Activated CD8-positive, alpha-beta memory T cell treated with anti-CD3 and anti-CD28 coated beads, Interleukin-2, amount 50 U/mL, for 4 hours (primary cell): Measurements from ENCODE around the gene OR4D1.
"Not testable (repeated sequence)": the region's sequence is repeated elsewhere in the genome, so short reads cannot be mapped to it uniquely, and the experiment has no call there.

ENCODE experiments used
- DNase-seq: peaks from one replicate; pipeline ENCODE4 v3.0.0-alpha.2; 2020

Gene OR4D1

DNA sequence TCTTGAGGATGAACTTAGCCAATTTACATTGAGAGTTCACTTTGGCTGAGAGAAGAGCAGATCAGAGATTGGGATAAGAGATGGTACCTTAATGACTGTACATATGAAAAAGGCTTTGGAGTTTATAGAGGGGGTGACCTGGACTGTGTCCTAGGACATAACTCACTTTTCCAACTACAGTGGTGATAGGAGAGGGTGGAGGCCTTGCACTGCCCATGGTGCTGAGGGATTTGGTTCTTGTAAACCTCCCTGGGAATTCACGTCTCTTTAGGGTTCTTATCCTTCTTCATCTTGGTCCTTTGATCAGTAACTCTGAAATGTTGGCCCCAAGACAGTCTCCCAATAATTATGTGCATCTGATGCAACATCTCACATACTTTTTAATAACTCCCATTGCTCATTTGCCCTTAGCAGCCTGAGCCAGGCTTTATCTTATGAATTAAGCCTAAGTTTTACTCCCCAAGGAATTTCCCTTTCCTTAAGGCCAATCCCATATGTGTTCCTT, at the start of gene OR4D1:
TSS of gene OR4D1 (plus strand) at position 455 of the 505 bp plus-strand sequence. CDS start 6,770 bp downstream, outside the sequence.
- DNase-seq, result no peak

DNA sequence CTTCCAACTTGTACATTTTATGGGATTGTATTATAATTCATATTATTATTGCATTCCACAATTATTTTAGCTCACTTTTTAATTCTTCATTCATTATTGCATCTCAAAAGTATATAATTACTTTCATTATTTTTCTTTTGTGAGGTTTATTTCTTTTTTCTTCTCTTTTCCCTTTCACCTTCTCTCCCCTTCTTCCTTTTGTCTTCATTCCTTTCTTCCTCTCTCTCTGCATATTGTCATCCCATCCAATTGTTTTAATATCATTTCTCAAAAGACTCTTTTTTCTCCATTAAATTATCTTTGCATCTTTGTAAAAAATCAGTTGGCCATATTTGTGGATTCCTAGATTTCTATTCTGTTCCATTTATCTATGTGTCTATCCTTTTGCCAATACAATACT, 47.7 kb upstream of the OR4D1 start:
- no peak for DNase-seq

DNA sequence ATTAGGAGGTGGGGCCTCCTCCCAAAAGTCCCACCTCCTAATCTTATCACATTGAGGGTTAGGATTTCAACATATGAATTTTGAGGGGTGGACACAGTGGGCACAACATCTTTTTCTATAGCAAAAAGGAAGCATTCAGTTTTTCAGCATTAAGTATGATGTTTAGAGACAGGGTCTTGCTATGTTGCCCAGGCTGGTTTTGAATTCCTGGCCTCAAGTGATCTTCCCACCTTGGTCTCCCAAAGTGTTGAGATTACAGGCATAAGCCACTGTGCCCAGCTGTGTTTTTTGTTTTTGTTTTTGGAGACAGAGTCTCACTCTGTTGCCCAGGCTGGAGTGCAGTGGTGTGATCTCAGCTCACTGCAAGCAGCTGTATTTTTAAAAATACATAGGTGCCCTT, 46.3 kb upstream of the OR4D1 start:
- not testable (repeated sequence) for DNase-seq

GRCh38 chr17:58105093-58105492, 43.1 kb upstream of the OR4D1 start:
- DNase-seq, result no peak

GRCh38 chr17:58107306-58107705, 40.9 kb upstream of the OR4D1 start:
- DNase-seq, result no peak

- no peak for DNase-seq
Measured at GRCh38 chr17:58109197-58109596, 39.0 kb upstream of the OR4D1 start.

GRCh38 chr17:58110012-58110411, 38.2 kb upstream of the OR4D1 start:
- DNase-seq, result no peak

GRCh38 chr17:58111676-58112075, 36.5 kb upstream of the OR4D1 start:
- DNase-seq, result no peak

DNA sequence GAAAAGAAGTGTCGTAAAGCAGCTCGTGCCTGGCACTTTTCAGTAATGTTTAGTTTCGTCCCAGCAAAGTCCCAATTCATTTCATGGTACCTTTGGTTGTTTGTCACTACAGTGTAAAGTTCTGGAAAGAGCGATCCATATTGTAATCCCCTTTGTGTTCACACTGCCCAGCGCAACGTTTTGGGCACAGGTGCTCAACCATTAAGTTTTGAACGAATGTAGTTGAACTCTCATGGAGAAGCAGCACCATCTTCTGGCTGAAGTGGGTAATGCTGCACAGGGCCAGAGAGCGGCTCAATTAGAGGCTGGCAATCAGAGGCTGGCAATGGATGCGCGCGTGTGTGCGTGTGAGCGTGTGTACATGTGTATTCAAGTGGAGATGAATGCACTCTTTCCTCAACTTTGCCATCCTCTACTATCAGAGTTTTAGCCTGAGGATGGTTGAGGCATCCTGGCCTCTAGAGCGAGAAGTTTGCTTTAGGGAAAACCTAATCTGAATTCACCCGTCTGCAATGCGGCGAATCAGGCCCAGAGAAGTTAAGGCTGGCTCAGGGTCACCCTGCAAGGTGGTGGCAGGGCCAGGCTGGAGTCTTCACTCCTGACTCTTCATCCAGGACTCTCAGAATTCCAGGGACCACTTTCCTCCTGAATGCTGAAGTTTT, 35.1 kb upstream of the OR4D1 start:
- peak; percentile 86 for DNase-seq

GRCh38 chr17:58113947-58114346, 34.2 kb upstream of the OR4D1 start:
- DNase-seq, result no peak

- no peak for DNase-seq
Measured at GRCh38 chr17:58117382-58117781, 30.8 kb upstream of the OR4D1 start.

- no peak for DNase-seq
Measured at GRCh38 chr17:58119491-58119890, 28.7 kb upstream of the OR4D1 start.

DNA sequence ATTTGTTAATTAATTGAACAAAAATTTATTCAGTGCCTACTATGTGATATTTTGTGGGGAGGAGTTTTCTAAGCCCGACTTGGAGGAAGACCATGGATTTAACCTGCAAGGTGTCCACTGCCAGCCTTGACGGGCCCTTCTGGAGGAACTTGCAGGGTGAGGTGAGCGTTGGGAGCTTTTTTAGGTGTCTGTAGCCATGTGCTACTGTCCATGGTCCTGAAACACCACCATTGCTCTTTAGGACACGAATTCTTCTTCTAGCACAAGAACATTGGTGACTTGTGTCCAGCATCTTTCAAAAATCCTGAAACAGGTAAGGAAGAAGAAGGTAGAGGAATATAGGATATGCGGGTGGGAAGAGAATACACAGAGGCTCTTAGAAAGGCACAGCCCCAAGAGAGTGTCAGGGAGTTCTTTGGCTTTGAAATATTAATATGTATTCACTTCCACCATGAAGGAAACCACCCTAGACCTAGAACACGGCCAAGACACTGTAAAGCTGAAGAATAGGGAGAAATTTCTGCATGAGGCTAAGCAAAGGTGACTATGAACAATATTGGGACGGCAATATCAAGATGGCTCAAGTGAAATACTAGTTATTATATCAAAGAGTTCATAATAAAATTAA, 27.9 kb upstream of the OR4D1 start:
- peak; percentile 26 for DNase-seq

- DNase-seq, result peak; percentile 21
Measured at GRCh38 chr17:58121925-58122324, 26.3 kb upstream of the OR4D1 start.

DNA sequence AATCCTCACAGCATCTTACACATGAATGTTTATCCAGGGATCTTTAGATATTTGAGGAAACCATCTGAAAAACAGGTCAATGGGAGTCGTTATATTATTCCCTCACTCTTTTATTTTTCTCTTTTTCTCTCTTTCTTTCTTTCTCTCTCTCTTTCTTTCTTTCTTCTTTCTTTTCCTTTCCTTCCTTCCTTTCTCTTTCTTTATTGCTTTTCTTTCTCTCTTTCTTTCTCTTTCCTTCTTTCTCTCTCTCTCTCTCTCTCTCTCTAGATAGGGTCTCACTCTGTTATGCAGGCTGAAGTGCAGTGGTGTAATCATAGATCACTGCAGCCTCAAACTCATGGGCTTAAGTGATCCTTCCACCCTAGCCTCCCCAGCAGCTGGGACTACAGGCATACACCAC, 20.3 kb upstream of the OR4D1 start:
- no peak for DNase-seq

GRCh38 chr17:58132697-58133096, 15.5 kb upstream of the OR4D1 start:
- not testable (repeated sequence) for DNase-seq

DNA sequence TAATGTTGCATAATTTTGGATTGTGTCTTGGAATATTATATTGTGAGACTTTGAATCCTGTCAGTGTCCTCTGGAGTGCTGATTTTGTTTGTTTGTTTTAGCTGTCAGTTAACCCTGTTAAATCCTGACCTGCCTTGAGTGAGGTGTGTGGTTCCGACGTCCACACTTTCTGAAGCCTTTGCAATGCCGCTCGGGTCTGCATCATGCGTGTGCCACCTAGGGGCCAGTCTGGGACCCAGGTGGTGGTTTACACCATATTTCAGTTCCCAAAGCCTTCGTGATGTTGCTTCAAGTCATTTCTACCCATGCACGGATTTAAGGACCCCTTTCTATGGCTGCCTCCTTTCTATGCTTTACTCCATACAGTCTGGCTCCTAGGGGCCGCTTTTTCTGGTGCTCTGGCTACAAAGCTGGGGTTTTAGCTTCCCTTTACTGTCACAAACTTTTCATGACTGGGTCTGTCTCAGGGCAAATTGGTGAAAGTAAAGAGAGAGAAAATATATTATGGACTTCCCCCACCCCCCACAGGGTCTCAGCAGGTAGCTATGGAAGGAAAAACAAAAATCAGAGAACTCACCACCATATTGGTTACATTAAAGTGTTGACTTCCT, 11.4 kb upstream of the OR4D1 start:
- no peak for DNase-seq

GRCh38 chr17:58141505-58141904, 6.7 kb upstream of the OR4D1 start:
- no peak for DNase-seq

- not testable (repeated sequence) for DNase-seq
Measured at GRCh38 chr17:58143335-58143734, 4.8 kb upstream of the OR4D1 start.

DNA sequence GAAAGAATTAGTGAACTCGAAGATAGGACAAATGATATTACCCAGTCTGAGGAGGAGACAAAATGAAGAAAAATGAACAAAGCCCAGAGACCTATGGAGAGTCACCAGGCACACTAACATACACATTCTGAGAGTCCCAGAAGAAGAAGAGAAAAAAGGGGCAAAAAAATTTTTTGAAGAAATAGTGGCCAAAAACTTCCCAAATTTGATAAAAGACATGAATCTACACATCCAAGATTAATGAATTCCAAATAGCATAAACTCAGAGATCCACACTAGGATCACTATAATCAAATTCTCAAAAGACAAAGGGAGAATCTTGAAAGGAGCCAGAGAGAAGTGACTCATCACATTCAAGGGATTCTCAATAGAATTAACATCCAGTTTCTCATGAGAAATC, 3.4 kb upstream of the OR4D1 start:
- no peak for DNase-seq

GRCh38 chr17:58148609-58149008, 425 bp downstream of the OR4D1 start:
- no peak for DNase-seq

DNA sequence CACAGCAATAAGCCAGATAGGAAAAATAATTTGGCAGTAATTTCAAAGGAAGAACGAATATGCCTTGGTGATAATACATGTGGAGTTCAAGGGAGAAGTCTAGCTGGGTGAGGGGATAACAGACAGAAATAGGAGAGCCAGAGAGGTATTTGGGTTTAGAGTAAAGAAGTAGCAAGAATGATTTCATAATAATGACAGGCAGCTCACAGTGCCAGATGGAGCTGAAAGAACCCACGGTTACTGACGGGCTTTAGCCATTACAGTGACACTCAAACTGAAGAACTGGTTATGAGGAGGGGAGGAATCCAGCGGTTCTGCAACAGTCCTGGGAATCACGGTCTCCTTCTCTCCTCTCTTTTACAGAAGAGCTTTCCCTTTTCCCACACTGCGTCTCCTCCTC, 2.2 kb downstream of the OR4D1 start:
- DNase-seq, result no peak

DNA sequence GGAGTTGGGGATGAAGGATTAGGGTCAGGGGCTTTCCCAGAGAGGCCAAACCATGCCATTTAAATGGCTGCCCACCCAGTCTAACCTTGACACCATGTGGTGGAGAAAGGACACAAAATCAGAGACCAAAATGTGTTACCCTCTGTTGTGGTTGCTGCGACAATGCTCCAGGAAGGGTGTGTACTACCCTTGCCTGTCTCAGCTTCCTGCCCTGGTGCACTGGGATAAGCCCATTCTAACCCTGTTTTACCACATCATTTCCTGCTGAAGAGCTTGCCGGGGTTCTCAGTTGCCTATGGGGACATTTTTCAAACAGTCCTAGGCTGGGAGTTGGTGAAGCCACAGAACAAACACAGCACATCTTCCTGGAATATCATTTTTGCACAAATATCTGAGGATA, 4.9 kb downstream of the OR4D1 start:
- peak; percentile 38 for DNase-seq

DNA sequence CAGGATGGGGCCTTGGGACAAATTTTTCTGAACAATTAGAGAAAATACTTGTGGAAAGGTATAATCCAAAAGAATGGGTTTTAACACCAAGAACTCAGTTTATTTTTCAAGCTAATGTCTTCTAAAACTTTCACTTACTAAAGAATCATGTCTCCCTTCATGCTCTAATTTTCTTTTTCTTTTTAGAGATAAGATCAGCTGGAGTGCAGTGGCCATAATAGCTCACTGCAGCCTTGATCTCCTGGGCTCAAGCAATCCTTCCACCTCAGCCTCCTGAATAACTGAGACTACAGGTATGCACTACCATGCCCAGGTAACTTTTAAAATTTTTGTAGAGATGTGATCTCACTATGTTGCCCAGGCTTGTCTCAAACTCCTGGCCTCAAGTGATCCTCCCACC, 5.5 kb downstream of the OR4D1 start:
- DNase-seq, result no peak
